H1 (cell line): ENCODE measurements around the gene PRPH2. TPM values are rescaled to one million over a fixed set of nuclear protein-coding genes. Genes with fewer than 3 reads are reported as not detected.

Source experiments
- CTCF ChIA-PET: fragments of 300-600 bp; sonication (Branson Sonifier 250); formaldehyde crosslinking; loops from one replicate; lab custom pipeline; 2021; ENCODE audit not compliant: partially characterized antibody; lab: Charles Lee
- POLR2A ChIA-PET: fragments of 300-600 bp; sonication (Branson Sonifier 250); formaldehyde crosslinking; loops from one replicate; lab custom pipeline; 2021; ENCODE audit warnings: inconsistent platforms; ENCODE audit not compliant: partially characterized antibody; lab: Charles Lee
- DNase-seq, 2 experiments: peaks; one replicate each; pipeline versions ENCODE4 v3.0.0 to v3.0.0-alpha.2; 2010 to 2022; ENCODE audit warnings: low spot score in 2 of 2, low read depth in 1 of 2, mixed read lengths in 1 of 2
- FAIRE-seq: peaks from 2 replicates; lab custom pipeline; 2011; peaks lifted over from hg19 to GRCh38; lab: Jason Lieb, UNC
- H2AFZ ChIP-seq: 2 replicates; pipeline ENCODE4 v1.8.1; 2012; ENCODE audit warnings: low read length, inconsistent platforms
- H2AK5ac ChIP-seq: 2 replicates; pipeline ENCODE4 v1.6.1; 2013; ENCODE audit warnings: low read depth, low read length
- H2BK120ac ChIP-seq: replicated peaks from 2 replicates; pipeline ENCODE3; 2013; ENCODE audit warnings: low read depth, low read length, inconsistent platforms
- H2BK12ac ChIP-seq: 2 replicates; pipeline ENCODE4 v1.6.1; 2013; ENCODE audit warnings: low read depth, low read length
- H2BK15ac ChIP-seq: 2 replicates; pipeline ENCODE4 v1.6.1; 2013; ENCODE audit warnings: low read length
- H2BK20ac ChIP-seq: 2 replicates; pipeline ENCODE4 v1.6.1; 2013; ENCODE audit warnings: low read length
- H2BK5ac ChIP-seq: 2 replicates; pipeline ENCODE4 v1.6.1; 2013; ENCODE audit warnings: low read depth, low read length
- H3K14ac ChIP-seq: 2 replicates; pipeline ENCODE4 v1.6.1; 2013; ENCODE audit warnings: inconsistent platforms; ENCODE audit not compliant: insufficient read length
- H3K18ac ChIP-seq: 2 replicates; pipeline ENCODE4 v1.6.1; 2013; ENCODE audit warnings: low read length; ENCODE audit errors: extremely low read depth
- H3K23ac ChIP-seq: 2 replicates; pipeline ENCODE4 v1.6.1; 2013; ENCODE audit warnings: inconsistent platforms; ENCODE audit not compliant: insufficient read length
- H3K23me2 ChIP-seq: 2 replicates; pipeline ENCODE4 v1.6.1; 2013; ENCODE audit warnings: low read depth, low read length
- H3K27ac ChIP-seq: 2 replicates; pipeline ENCODE4 v1.6.1; 2011; ENCODE audit warnings: low read depth, low read length, inconsistent platforms
- H3K27me3 ChIP-seq, 4 experiments: replicated peaks in 1 of 4; 1 replicate in 1 of 4; 2 replicates in 3 of 4; pipeline versions ENCODE4 v1.6.1 to v1.8.1; 2011 to 2013; ENCODE audit warnings: low read length in 3 of 4, mild to moderate bottlenecking in 3 of 4, inconsistent platforms in 2 of 4, mixed read lengths in 2 of 4, moderate library complexity in 1 of 4; ENCODE audit not compliant: control insufficient read depth in 3 of 4, insufficient read depth in 3 of 4; ENCODE audit errors: extremely low read depth in 1 of 4
- H3K36me3 ChIP-seq, 4 experiments: 2 replicates each; pipeline versions ENCODE4 v1.6.1 to v1.8.1; 2011 to 2013; ENCODE audit warnings: mild to moderate bottlenecking in 4 of 4, low read length in 3 of 4, moderate library complexity in 2 of 4, control low read depth in 1 of 4, inconsistent platforms in 1 of 4; ENCODE audit not compliant: insufficient read depth in 4 of 4, control insufficient read depth in 2 of 4
- H3K4ac ChIP-seq: replicated peaks from 2 replicates; pipeline ENCODE3; 2013; ENCODE audit warnings: low read length, low read depth, mixed read lengths, inconsistent platforms; ENCODE audit not compliant: insufficient read length
- H3K4me1 ChIP-seq, 4 experiments: replicated peaks in 1 of 4; 1 replicate in 1 of 4; 2 replicates in 3 of 4; pipeline versions ENCODE4 v1.6.1 to v1.8.1; 2011 to 2013; ENCODE audit warnings: low read length in 3 of 4, inconsistent platforms in 2 of 4, mixed read lengths in 1 of 4; ENCODE audit not compliant: insufficient read depth in 4 of 4, control insufficient read depth in 3 of 4
- H3K4me2 ChIP-seq, 2 experiments: 2 replicates each; pipeline versions ENCODE4 v1.6.1 to v1.8.1; 2011 to 2013; ENCODE audit warnings: low read depth in 2 of 2, low read length in 2 of 2, control low read depth in 1 of 2, inconsistent platforms in 1 of 2, mild to moderate bottlenecking in 1 of 2; ENCODE audit not compliant: insufficient read depth in 1 of 2
- H3K4me3 ChIP-seq, 4 experiments: fragments of 200-600, 300-600 bp in 1 of 4; sonication (generic), shearing (Covaris generic), sonication (Bioruptor Twin) in 1 of 4; 2 replicates each; pipeline versions ENCODE4 v1.5.1 to v1.8.1; 2011 to 2016; ENCODE audit warnings: low read length in 4 of 4, low read depth in 3 of 4, control low read depth in 2 of 4, inconsistent platforms in 2 of 4, mild to moderate bottlenecking in 2 of 4, mixed read lengths in 1 of 4, moderate library complexity in 1 of 4; ENCODE audit not compliant: insufficient read depth in 2 of 4; ENCODE audit errors: extremely low read depth in 1 of 4
- H3K56ac ChIP-seq: replicated peaks from 2 replicates; pipeline ENCODE3; 2013; ENCODE audit warnings: low read depth, mild to moderate bottlenecking, mixed read lengths, low read length, inconsistent platforms; ENCODE audit not compliant: insufficient read length
- H3K79me1 ChIP-seq: 2 replicates; pipeline ENCODE4 v1.6.1; 2013; ENCODE audit warnings: low read depth, low read length, control low read depth
- H3K79me2 ChIP-seq, 2 experiments: 2 replicates each; pipeline versions ENCODE4 v1.6.1 to v1.8.1; 2012 to 2013; ENCODE audit warnings: low read length in 2 of 2, mild to moderate bottlenecking in 2 of 2, inconsistent platforms in 1 of 2; ENCODE audit not compliant: insufficient read depth in 2 of 2, control insufficient read depth in 1 of 2
- H3K9ac ChIP-seq, 4 experiments: replicated peaks in 1 of 4; 1 replicate in 1 of 4; 2 replicates in 3 of 4; pipeline versions ENCODE4 v1.6.1 to v1.8.1; 2011 to 2013; ENCODE audit warnings: low read depth in 3 of 4, low read length in 3 of 4, control low read depth in 2 of 4, mild to moderate bottlenecking in 2 of 4, moderate library complexity in 2 of 4, inconsistent platforms in 1 of 4; ENCODE audit errors: extremely low read depth in 1 of 4
- H3K9me3 ChIP-seq, 2 experiments: 2 replicates each; pipeline versions ENCODE4 v1.6.1 to v1.8.1; 2012 to 2013; ENCODE audit warnings: mild to moderate bottlenecking in 2 of 2, moderate library complexity in 2 of 2, control low read depth in 1 of 2, inconsistent platforms in 1 of 2, low read depth in 1 of 2, low read length in 1 of 2, mixed read lengths in 1 of 2; ENCODE audit not compliant: insufficient read depth in 2 of 2
- H4K20me1 ChIP-seq, 2 experiments: replicated peaks in 1 of 2; 2 replicates each; pipeline versions ENCODE3 to v1.8.1; 2011 to 2013; ENCODE audit warnings: inconsistent platforms in 2 of 2, low read length in 2 of 2, mild to moderate bottlenecking in 1 of 2; ENCODE audit not compliant: insufficient read depth in 2 of 2, control insufficient read depth in 1 of 2
- H4K5ac ChIP-seq: 2 replicates; pipeline ENCODE4 v1.6.1; 2013; ENCODE audit warnings: low read length, low read depth, mixed read lengths, inconsistent platforms; ENCODE audit not compliant: insufficient read length
- H4K8ac ChIP-seq: 2 replicates; pipeline ENCODE4 v1.8.0; 2013; ENCODE audit warnings: mild to moderate bottlenecking, moderate library complexity, low read length, inconsistent platforms; ENCODE audit not compliant: insufficient read depth; ENCODE audit errors: extremely low read depth
- H4K91ac ChIP-seq: replicated peaks from 2 replicates; pipeline ENCODE3; 2013; ENCODE audit warnings: low read length, mixed read lengths, inconsistent platforms; ENCODE audit not compliant: insufficient read length
- CHD2 ChIP-seq: IDR thresholded peaks from 2 replicates; pipeline ENCODE4 v1.6.1; 2012; ENCODE audit warnings: low read length, improper control_type of control experiment
- EGR1 ChIP-seq: IDR thresholded peaks from 2 replicates; pipeline ENCODE4 v1.6.1; 2011; ENCODE audit warnings: low read depth, low read length, borderline replicate concordance
- JUN ChIP-seq: IDR thresholded peaks from 2 replicates; pipeline ENCODE4 v1.6.1; 2011; ENCODE audit warnings: low read depth, mild to moderate bottlenecking, improper control_type of control experiment, low read length
- SP2 ChIP-seq: IDR thresholded peaks from 2 replicates; pipeline ENCODE4 v1.6.1; 2012; ENCODE audit warnings: mild to moderate bottlenecking, low read length, inconsistent platforms
- ZNF274 ChIP-seq: IDR thresholded peaks from 2 replicates; pipeline ENCODE4 v1.7.0; 2012; ENCODE audit warnings: low read length, borderline replicate concordance; ENCODE audit errors: extremely low read depth
- WGBS, 2 experiments: shearing (Covaris generic) in 1 of 2; methylation state at CpG; one replicate each; pipeline versions ENCODE4 v1.1.6 to v1.1.7; 2013 to 2015; ENCODE audit warnings: low lambda C conversion rate in 2 of 2, mixed read lengths in 2 of 2, inconsistent platforms in 1 of 2, low coverage in 1 of 2, missing lambda C conversion rate in 1 of 2; ENCODE audit not compliant: insufficient replicate concordance in 2 of 2, insufficient coverage in 1 of 2, insufficient read length in 1 of 2; ENCODE audit errors: extremely low coverage in 1 of 2, missing lambda C conversion rate in 1 of 2; 5-methylcytosine and 5-hydroxymethylcytosine counted together
- polyA plus RNA-seq, 7 experiments: library from polyadenylated mRNA; depleted of rRNA in 3 of 7; stranded (reverse) in 5 of 7; unstranded in 2 of 7; fragments of >200 nt in 5 of 7; fragments of 200-250 nt in 2 of 7; gene quantifications; 1 replicate in 5 of 7; 2 replicates in 1 of 7; 4 replicates in 1 of 7; pipeline versions ENCODE4 v1.2.1 to v1.2.3, GENCODE V29; 2011 to 2013; ENCODE audit warnings: missing spikeins in 2 of 7, mixed read lengths in 2 of 7
- total RNA-seq: library from RNA; stranded (reverse); fragmentation: NEBNext Ultra II Directional; extraction: Animal tissue kit (Norgen Biotek cat#: 25700); gene quantifications from 2 replicates; pipeline ENCODE4 v1.2.1, GENCODE V29; 2021

PRPH2 gene
- total and polyA plus RNA-seq, 2 of the 8 experiments (the other 6 are each of a cell fraction or from before 2014, with no cell fraction given), result 0.23 to 0.65 TPM

GRCh38 chr6:42735976-42736375 is 13.6 kb upstream of the PRPH2 start:
- H2BK20ac ChIP-seq, result no peak overlapping the region
- H2AFZ ChIP-seq, result no peak overlapping the region
- H3K36me3 ChIP-seq, result no peaks in the 10 kb centered on the region
- H2BK120ac ChIP-seq, result no peak overlapping the region
- no peaks in the 10 kb centered on the region for H4K20me1 ChIP-seq
- H3K18ac ChIP-seq, result no peak overlapping the region
- no peak overlapping the region for H3K4ac ChIP-seq
- POLR2A ChIA-PET, result interaction anchor here (0.6 to 1.4 kb wide), 3 partner anchors 10 to 559 kb away, joined by 3 to 7 read pairs (median 3); partner anchors contain the start of gene TBCC
- H2BK15ac ChIP-seq, result no peak overlapping the region
- no peak overlapping the region for H3K14ac ChIP-seq
- no peaks in the 10 kb centered on the region for H3K4me1 ChIP-seq
- no peak overlapping the region for H3K23ac ChIP-seq
- H4K8ac ChIP-seq, result no peak overlapping the region
- H2BK12ac ChIP-seq, result no peak overlapping the region
- no peak overlapping the region for H3K9ac ChIP-seq
- H4K91ac ChIP-seq, result no peak overlapping the region
- no peak overlapping the region for H3K4me3 ChIP-seq
- CTCF ChIA-PET, result interaction anchor here (2.1 kb wide), 1 partner anchor 10 kb away, joined by 13 read pairs; no protein-coding TSS in a partner anchor
- no peak overlapping the region for H4K5ac ChIP-seq
- H3K79me2 ChIP-seq, result no peaks in the 10 kb centered on the region
- no peak for DNase-seq
- FAIRE-seq, result no peak
- H3K79me1 ChIP-seq, result no peaks in the 10 kb centered on the region
- H3K9me3 ChIP-seq, result no peaks in the 10 kb centered on the region
- no peak overlapping the region for H2AK5ac ChIP-seq
- no peak overlapping the region for H3K27ac ChIP-seq
- no peaks in the 10 kb centered on the region for H3K27me3 ChIP-seq
- no peak overlapping the region for H3K56ac ChIP-seq
- 91% methylated on average over 3 of the region's 3 CpGs; no CpG with 5 or more reads in 1 of the 2 experiments for WGBS, 2 experiments
- no peaks in the 10 kb centered on the region for H3K23me2 ChIP-seq
- no peak overlapping the region for H2BK5ac ChIP-seq
- H3K4me2 ChIP-seq, result no peak overlapping the region
- TF ChIP-seq ZNF274, result no peak
- no peak for TF ChIP-seq CHD2
- TF ChIP-seq EGR1, result no peak
- TF ChIP-seq SP2, result no peak
- no peak for TF ChIP-seq JUN
